Endothelial cell of umbilical vein (primary cell): Measurements from ENCODE around the gene CCDC197. TPM values are rescaled to one million over a fixed set of nuclear protein-coding genes. Genes with fewer than 3 reads are reported as not detected.

Experiments used
- BruUV-seq: library from RNA; stranded (reverse); fragments of 400-500 nt; replicated peaks from 2 replicates; lab custom pipeline; 2021; lab: Mats Ljungman, UMichigan
- CTCF ChIA-PET: fragments of 300-600, 350-600 bp; sonication (Branson Sonifier 250); formaldehyde crosslinking; loops from one replicate; lab custom pipeline; 2021; ENCODE audit warnings: antibody characterized with exemption, inconsistent platforms; lab: Charles Lee
- POLR2A ChIA-PET: fragments of 300-600, 350-600 bp; sonication (Branson Sonifier 250); formaldehyde crosslinking; loops from one replicate; lab custom pipeline; 2021; ENCODE audit warnings: antibody characterized with exemption, inconsistent platforms; lab: Charles Lee
- DNase-seq: peaks from one replicate; pipeline ENCODE4 v3.0.0-alpha.2; 2011; ENCODE audit warnings: low read depth, low spot score
- FAIRE-seq: peaks from 2 replicates; lab custom pipeline; 2011; peaks lifted over from hg19 to GRCh38; lab: Jason Lieb, UNC
- H2AFZ ChIP-seq: 2 replicates; pipeline ENCODE4 v1.6.0; 2012; ENCODE audit warnings: low read depth, low read length, control low read depth, inconsistent platforms
- H3K27ac ChIP-seq: 2 replicates; pipeline ENCODE4 v1.5.1; 2011; ENCODE audit warnings: low read depth, mild to moderate bottlenecking, control low read depth, low read length, moderate library complexity; ENCODE audit not compliant: insufficient read depth
- H3K27me3 ChIP-seq, 2 experiments: 2 replicates each; pipeline versions ENCODE4 v1.6.0 to v1.6.1; 2011; ENCODE audit warnings: low read length in 2 of 2, mixed read lengths in 1 of 2; ENCODE audit not compliant: control insufficient read depth in 2 of 2, insufficient read depth in 2 of 2
- H3K36me3 ChIP-seq, 2 experiments: 2 replicates in 1 of 2; 3 replicates in 1 of 2; pipeline ENCODE4 v1.5.1; 2011; ENCODE audit warnings: low read length in 2 of 2, mild to moderate bottlenecking in 1 of 2, moderate library complexity in 1 of 2; ENCODE audit not compliant: control insufficient read depth in 2 of 2, insufficient read depth in 2 of 2; ENCODE audit errors: extremely low read depth in 1 of 2
- H3K4me1 ChIP-seq: 3 replicates; pipeline ENCODE4 v1.5.1; 2011; ENCODE audit warnings: mild to moderate bottlenecking, low read length; ENCODE audit not compliant: control insufficient read depth, insufficient read depth; ENCODE audit errors: extremely low read depth
- H3K4me2 ChIP-seq: 2 replicates; pipeline ENCODE4 v1.6.1; 2011; ENCODE audit warnings: low read length, control low read depth, mixed read lengths; ENCODE audit not compliant: insufficient read depth
- H3K4me3 ChIP-seq, 3 experiments: fragments of 200-600 bp in 1 of 3; sonication (generic), shearing (Covaris generic) in 1 of 3; replicated peaks in 1 of 3; 2 replicates each; pipeline ENCODE4 v1.5.1; 2011 to 2016; ENCODE audit warnings: control low read depth in 3 of 3, low read length in 3 of 3, mild to moderate bottlenecking in 2 of 3, inconsistent platforms in 1 of 3, low read depth in 1 of 3, moderate library complexity in 1 of 3; ENCODE audit not compliant: insufficient read depth in 1 of 3
- H3K79me2 ChIP-seq: 2 replicates; pipeline ENCODE4 v1.6.0; 2012; ENCODE audit warnings: low read length, inconsistent platforms; ENCODE audit not compliant: control insufficient read depth, insufficient read depth
- H3K9ac ChIP-seq: replicated peaks from 2 replicates; pipeline ENCODE3; 2011; ENCODE audit warnings: low read length, control low read depth; ENCODE audit not compliant: insufficient read depth; ENCODE audit errors: extremely low read depth
- H3K9me1 ChIP-seq: replicated peaks from 3 replicates; pipeline ENCODE4 v1.6.0; 2011; ENCODE audit warnings: mild to moderate bottlenecking, low read length; ENCODE audit not compliant: control insufficient read depth, insufficient read depth; ENCODE audit errors: extremely low read depth
- H3K9me3 ChIP-seq: replicated peaks from 2 replicates; pipeline ENCODE4 v1.5.1; 2012; ENCODE audit warnings: low read length, inconsistent platforms; ENCODE audit not compliant: control insufficient read depth, insufficient read depth
- H4K20me1 ChIP-seq: replicated peaks from 2 replicates; pipeline ENCODE3; 2011; ENCODE audit warnings: mild to moderate bottlenecking, low read length; ENCODE audit not compliant: control insufficient read depth, insufficient read depth; ENCODE audit errors: extremely low read depth
- CTCF ChIP-seq, 2 donors: IDR thresholded peaks; 1 replicate in 1 of 2; 2 replicates in 1 of 2; pipeline ENCODE4 v1.5.1; 2011; ENCODE audit warnings: low read length in 2 of 2, mild to moderate bottlenecking in 2 of 2, moderate library complexity in 2 of 2, control low read depth in 1 of 2, inconsistent platforms in 1 of 2, low read depth in 1 of 2; ENCODE audit not compliant: insufficient read depth in 1 of 2; ENCODE audit errors: extremely low read depth in 1 of 2
- EZH2 ChIP-seq: IDR thresholded peaks from 2 replicates; pipeline ENCODE4 v1.6.1; 2012; ENCODE audit warnings: borderline replicate concordance, low read depth, mild to moderate bottlenecking, moderate library complexity, low read length, inconsistent platforms; ENCODE audit not compliant: severe bottlenecking
- FOS ChIP-seq: IDR thresholded peaks from 2 replicates; pipeline ENCODE4 v1.6.1; 2011; ENCODE audit warnings: mild to moderate bottlenecking, low read length, moderate library complexity, borderline replicate concordance; ENCODE audit not compliant: insufficient read depth
- GATA2 ChIP-seq: IDR thresholded peaks from 2 replicates; pipeline ENCODE4 v1.7.0; 2011; ENCODE audit warnings: low read depth, mild to moderate bottlenecking, moderate library complexity, mixed read lengths, low read length; ENCODE audit not compliant: insufficient read length, insufficient read depth
- JUN ChIP-seq: IDR thresholded peaks from 2 replicates; pipeline ENCODE4 v1.6.1; 2011; ENCODE audit warnings: borderline replicate concordance, low read depth; ENCODE audit not compliant: insufficient read length, insufficient read depth
- MYC ChIP-seq: IDR thresholded peaks from one replicate; pipeline ENCODE4 v1.6.1; 2011; ENCODE audit warnings: mild to moderate bottlenecking, low read depth, low read length
- POLR2A ChIP-seq: IDR thresholded peaks from 2 replicates; pipeline ENCODE4 v1.6.1; 2012; ENCODE audit warnings: low read depth, mild to moderate bottlenecking, control low read depth, low read length
- POLR2AphosphoS5 ChIP-seq: IDR thresholded peaks from 2 replicates; pipeline ENCODE4 v1.6.1; 2012; ENCODE audit warnings: low read depth, mild to moderate bottlenecking, control low read depth, low read length, moderate library complexity; ENCODE audit not compliant: insufficient read depth
- dilution Hi-C: fragments of 300-500 bp; cut with MboI; formaldehyde crosslinking; loops from one replicate; pipeline ENCODE4 v1.15.0; 2019; ENCODE audit warnings: low sequenced_read_pairs; ENCODE audit not compliant: extremely low pct_ligation_motif_present
- intact Hi-C: fragments of 100-400 bp; cut with micrococcal nuclease; formaldehyde crosslinking; loops from one replicate; pipeline ENCODE4 v1.10.0; 2022
- polyA plus RNA-seq, 4 experiments: library from polyadenylated mRNA; depleted of rRNA in 3 of 4; stranded (reverse) in 3 of 4; unstranded in 1 of 4; fragments of >200 nt; gene quantifications; 2 replicates each; pipeline versions ENCODE4 v1.2.1 to v1.2.3, GENCODE V29; 2011 to 2012; ENCODE audit warnings: missing spikeins in 1 of 4
- total RNA-seq: library from RNA; stranded (reverse); gene quantifications from 2 replicates; pipeline ENCODE4 v1.2.3, GENCODE V29; 2021
- TF ChIP-seq, protein P1 (sequence below): IDR thresholded peaks from 2 replicates; pipeline ENCODE4 v1.6.1; 2011; ENCODE audit not compliant: insufficient read depth, insufficient read length

CCDC197 gene
- total and polyA plus RNA-seq, 2 donors (not counting 3 experiments of a cell fraction or from before 2014, with no cell fraction given): not detected

DNA sequence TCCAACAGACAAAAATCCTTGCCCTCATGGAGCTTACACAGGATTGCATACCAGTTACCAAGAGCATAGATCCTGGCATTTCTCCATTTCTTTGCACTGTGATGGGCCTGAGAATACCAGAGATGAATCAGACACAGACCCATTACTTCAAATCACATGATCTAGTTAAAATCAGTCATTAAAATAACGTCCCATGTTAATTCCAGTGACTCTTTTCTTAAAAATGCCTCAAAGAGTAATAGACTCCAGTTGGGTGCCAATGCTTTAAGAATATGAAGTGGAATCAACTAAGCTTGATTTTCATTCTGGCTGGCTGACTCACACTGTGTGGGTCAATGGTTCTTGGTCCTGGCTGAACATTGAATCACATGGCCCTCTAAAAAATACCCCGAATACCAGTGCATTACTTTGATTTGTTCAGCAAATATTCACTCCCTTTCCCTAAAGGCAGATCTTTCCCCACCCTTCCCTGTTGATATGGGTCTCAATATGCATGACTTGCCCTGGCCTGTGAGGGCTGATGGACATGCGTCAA is 31.7 kb upstream of the CCDC197 start:
- no peak overlapping the region for H3K9ac ChIP-seq
- intact Hi-C loops: no loop called here
- H3K36me3 ChIP-seq: no peaks in the 10 kb centered on the region
- no peak overlapping the region for H2AFZ ChIP-seq
- no peaks in the 10 kb centered on the region for H3K9me1 ChIP-seq
- no peak overlapping the region for H3K4me3 ChIP-seq
- dilution Hi-C loops: no loop called here
- BruUV-seq: no TSS peak
- no peaks in the 10 kb centered on the region for H3K27me3 ChIP-seq
- H4K20me1 ChIP-seq: no peaks in the 10 kb centered on the region
- TF ChIP-seq GATA2: no peak
- TF ChIP-seq POLR2A: no peak
- no peak for TF ChIP-seq MYC
- no peak for TF ChIP-seq EZH2
- no peaks in the 10 kb centered on the region for H3K4me1 ChIP-seq
- DNase-seq: no peak
- no peak overlapping the region for H3K4me2 ChIP-seq
- H3K79me2 ChIP-seq: no peaks in the 10 kb centered on the region
- no peak overlapping the region for H3K27ac ChIP-seq
- ChIA-PET CTCF (interaction anchor here (1.1 to 4.7 kb wide), 2 partner anchors 26 to 71 kb away, joined by 3 to 27 read pairs; no protein-coding TSS in a partner anchor), POLR2A (no interaction called here)
- no peak for FAIRE-seq
- H3K9me3 ChIP-seq: no peaks in the 10 kb centered on the region

DNA sequence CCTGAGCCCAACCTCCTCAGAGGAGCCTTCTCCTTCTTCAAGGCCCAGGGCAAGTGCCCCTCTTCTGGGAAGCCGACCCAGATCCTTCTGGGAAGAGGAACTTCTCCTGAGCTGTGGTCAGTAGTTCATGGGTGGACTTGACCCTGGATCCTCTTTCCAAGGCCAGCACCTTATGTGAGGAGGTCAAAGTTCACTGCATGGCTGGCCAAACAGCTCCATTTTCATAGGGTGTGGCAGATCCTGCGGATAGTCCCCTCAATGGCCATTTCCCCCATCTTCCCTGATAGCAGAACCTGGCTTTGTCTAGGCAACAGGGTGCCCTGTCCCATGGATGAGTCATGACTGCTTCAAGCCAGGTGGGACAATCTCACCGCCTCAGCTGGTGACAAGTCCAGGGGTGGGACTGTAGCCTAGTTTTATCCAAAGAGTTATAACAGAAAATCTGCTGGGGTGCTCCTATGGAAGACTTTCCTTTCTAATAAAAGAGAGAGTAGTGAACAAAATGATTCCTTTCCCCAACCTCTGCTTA is 31.1 kb upstream of the CCDC197 start:
- no peaks in the 10 kb centered on the region for H3K36me3 ChIP-seq
- H3K27ac ChIP-seq: no peak overlapping the region
- BruUV-seq: no TSS peak
- dilution Hi-C loops: no loop called here
- FAIRE-seq (no peak), DNase-seq (no peak)
- intact Hi-C loops: no loop called here
- no peak overlapping the region for H3K4me3 ChIP-seq
- H3K4me2 ChIP-seq: no peak overlapping the region
- CTCF ChIA-PET: interaction anchor here (1.1 to 4.7 kb wide), 2 partner anchors 26 to 71 kb away, joined by 3 to 27 read pairs; no protein-coding TSS in a partner anchor
- no peaks in the 10 kb centered on the region for H3K79me2 ChIP-seq
- no peaks in the 10 kb centered on the region for H4K20me1 ChIP-seq
- no peak overlapping the region for H3K9ac ChIP-seq
- H2AFZ ChIP-seq: no peak overlapping the region
- POLR2A ChIA-PET: no interaction called here
- no peaks in the 10 kb centered on the region for H3K27me3 ChIP-seq
- no peaks in the 10 kb centered on the region for H3K4me1 ChIP-seq
- no peak for TF ChIP-seq POLR2A
- no peak for TF ChIP-seq FOS
- no peak for TF ChIP-seq CTCF (IDR thresholded peaks at IDR 0.05; ENCODE audit: extremely low read depth in 1 of 2, insufficient read depth in 1 of 2, low read depth in 1 of 2, low read length in 2 of 2)
- no peak for TF ChIP-seq GATA2
- no peak for TF ChIP-seq JUN
- TF ChIP-seq MYC: no peak
- no peak for TF ChIP-seq POLR2AphosphoS5
- TF ChIP-seq, protein P1, sequence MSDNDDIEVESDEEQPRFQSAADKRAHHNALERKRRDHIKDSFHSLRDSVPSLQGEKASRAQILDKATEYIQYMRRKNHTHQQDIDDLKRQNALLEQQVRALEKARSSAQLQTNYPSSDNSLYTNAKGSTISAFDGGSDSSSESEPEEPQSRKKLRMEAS: no peak
- no peak for TF ChIP-seq EZH2
- no peaks in the 10 kb centered on the region for H3K9me3 ChIP-seq
- H3K9me1 ChIP-seq: no peaks in the 10 kb centered on the region
